ENCODE data around the gene TMEM212.

TMEM212 gene

GRCh38 chr3:171838218-171838720 lies 4.9 kb upstream of the TMEM212 start:
- DNase-seq (ENCODE audit: low read depth), result no peak
- H3K4me3 ChIP-seq (ENCODE audit: control insufficient read depth, low read depth, low read length), result peak overlapping the region; percentile 29
- peak; percentile 25 for TF ChIP-seq CTCF (IDR thresholded peaks at IDR 0.05; ENCODE audit: control insufficient read depth, insufficient read depth, low read depth, low read length, missing control alignments)

GRCh38 chr3:171839270-171839669 lies 3.9 kb upstream of the TMEM212 start:
- TF ChIP-seq CTCF (IDR thresholded peaks at IDR 0.05; ENCODE audit: control insufficient read depth, insufficient read depth, low read depth, low read length, missing control alignments), result no peak
- no peak for DNase-seq (ENCODE audit: low read depth)
- H3K4me3 ChIP-seq (ENCODE audit: control insufficient read depth, low read depth, low read length), result no peak overlapping the region

- DNase-seq (ENCODE audit: low read depth), result no peak
- H3K4me3 ChIP-seq (ENCODE audit: control insufficient read depth, low read depth, low read length), result no peak overlapping the region
- no peak for TF ChIP-seq CTCF (IDR thresholded peaks at IDR 0.05; ENCODE audit: control insufficient read depth, insufficient read depth, low read depth, low read length, missing control alignments)
Observed at GRCh38 chr3:171840445-171840810, 2.7 kb upstream of the TMEM212 start.

- H3K4me3 ChIP-seq (ENCODE audit: control insufficient read depth, low read depth, low read length), result no peak overlapping the region
- DNase-seq (ENCODE audit: low read depth), result no peak
- TF ChIP-seq CTCF (IDR thresholded peaks at IDR 0.05; ENCODE audit: control insufficient read depth, insufficient read depth, low read depth, low read length, missing control alignments), result no peak
Observed at GRCh38 chr3:171840811-171841619, 2.1 kb upstream of the TMEM212 start.

- no peak overlapping the region for H3K4me3 ChIP-seq (ENCODE audit: control insufficient read depth, low read depth, low read length)
- DNase-seq (ENCODE audit: low read depth), result no peak
- no peak for TF ChIP-seq CTCF (IDR thresholded peaks at IDR 0.05; ENCODE audit: control insufficient read depth, insufficient read depth, low read depth, low read length, missing control alignments)
Observed at GRCh38 chr3:171841620-171842000, 1.5 kb upstream of the TMEM212 start.

- TF ChIP-seq CTCF (IDR thresholded peaks at IDR 0.05; ENCODE audit: control insufficient read depth, insufficient read depth, low read depth, low read length, missing control alignments), result no peak
- no peak overlapping the region for H3K4me3 ChIP-seq (ENCODE audit: control insufficient read depth, low read depth, low read length)
- no peak for DNase-seq (ENCODE audit: low read depth)
Observed at GRCh38 chr3:171844873-171845272, 1.7 kb downstream of the TMEM212 start.

All from AG09309 (cell line).